ENCODE measurements around the gene EFEMP2. TPM values are rescaled to one million over a fixed set of nuclear protein-coding genes. Genes with fewer than 3 reads are reported as not detected.
A peak's percentile ranks its signal among the peaks of the same experiment; 100 is the strongest.

Gene EFEMP2
- total RNA-seq, 1 donor from 2014 or later = 38.0 TPM

- Mint-ChIP-seq H3K27me3 (ENCODE audit: low read depth) (no peaks in the 10 kb centered on the region), H3K36me3 (ENCODE audit: low read depth) (peaks cover 8% of the 10 kb centered on the region), H3K4me3 (peak overlapping the region; percentile 95), H3K4me1 (peaks cover 42% of the 10 kb centered on the region), H3K27ac (ENCODE audit: unreplicated experiment) (no peak overlapping the region), H3K9me3 (no peaks in the 10 kb centered on the region)
- TF ChIP-seq, protein P1, sequence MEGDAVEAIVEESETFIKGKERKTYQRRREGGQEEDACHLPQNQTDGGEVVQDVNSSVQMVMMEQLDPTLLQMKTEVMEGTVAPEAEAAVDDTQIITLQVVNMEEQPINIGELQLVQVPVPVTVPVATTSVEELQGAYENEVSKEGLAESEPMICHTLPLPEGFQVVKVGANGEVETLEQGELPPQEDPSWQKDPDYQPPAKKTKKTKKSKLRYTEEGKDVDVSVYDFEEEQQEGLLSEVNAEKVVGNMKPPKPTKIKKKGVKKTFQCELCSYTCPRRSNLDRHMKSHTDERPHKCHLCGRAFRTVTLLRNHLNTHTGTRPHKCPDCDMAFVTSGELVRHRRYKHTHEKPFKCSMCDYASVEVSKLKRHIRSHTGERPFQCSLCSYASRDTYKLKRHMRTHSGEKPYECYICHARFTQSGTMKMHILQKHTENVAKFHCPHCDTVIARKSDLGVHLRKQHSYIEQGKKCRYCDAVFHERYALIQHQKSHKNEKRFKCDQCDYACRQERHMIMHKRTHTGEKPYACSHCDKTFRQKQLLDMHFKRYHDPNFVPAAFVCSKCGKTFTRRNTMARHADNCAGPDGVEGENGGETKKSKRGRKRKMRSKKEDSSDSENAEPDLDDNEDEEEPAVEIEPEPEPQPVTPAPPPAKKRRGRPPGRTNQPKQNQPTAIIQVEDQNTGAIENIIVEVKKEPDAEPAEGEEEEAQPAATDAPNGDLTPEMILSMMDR (conservative IDR thresholded peaks at IDR 0.05) = no peak
- DNase-seq (ENCODE audit: low read depth, low spot score) = no peak
Observed at GRCh38 chr11:65862941-65863888, 9.4 kb downstream of the EFEMP2 start.

- no peaks in the 10 kb centered on the region for H3K27me3 Mint-ChIP-seq (ENCODE audit: low read depth)
- H3K9me3 Mint-ChIP-seq = no peaks in the 10 kb centered on the region
- no peak overlapping the region for H3K27ac Mint-ChIP-seq (ENCODE audit: unreplicated experiment)
- H3K4me1 Mint-ChIP-seq = peaks cover 33% of the 10 kb centered on the region
- DNase-seq (ENCODE audit: low read depth, low spot score) = no peak
- TF ChIP-seq, protein P1 (conservative IDR thresholded peaks at IDR 0.05) = no peak
- H3K36me3 Mint-ChIP-seq (ENCODE audit: low read depth) = peaks cover 6% of the 10 kb centered on the region
- H3K4me3 Mint-ChIP-seq = peak overlapping the region; percentile 95
Observed at GRCh38 chr11:65862191-65862735, 10.3 kb downstream of the EFEMP2 start.

DNA sequence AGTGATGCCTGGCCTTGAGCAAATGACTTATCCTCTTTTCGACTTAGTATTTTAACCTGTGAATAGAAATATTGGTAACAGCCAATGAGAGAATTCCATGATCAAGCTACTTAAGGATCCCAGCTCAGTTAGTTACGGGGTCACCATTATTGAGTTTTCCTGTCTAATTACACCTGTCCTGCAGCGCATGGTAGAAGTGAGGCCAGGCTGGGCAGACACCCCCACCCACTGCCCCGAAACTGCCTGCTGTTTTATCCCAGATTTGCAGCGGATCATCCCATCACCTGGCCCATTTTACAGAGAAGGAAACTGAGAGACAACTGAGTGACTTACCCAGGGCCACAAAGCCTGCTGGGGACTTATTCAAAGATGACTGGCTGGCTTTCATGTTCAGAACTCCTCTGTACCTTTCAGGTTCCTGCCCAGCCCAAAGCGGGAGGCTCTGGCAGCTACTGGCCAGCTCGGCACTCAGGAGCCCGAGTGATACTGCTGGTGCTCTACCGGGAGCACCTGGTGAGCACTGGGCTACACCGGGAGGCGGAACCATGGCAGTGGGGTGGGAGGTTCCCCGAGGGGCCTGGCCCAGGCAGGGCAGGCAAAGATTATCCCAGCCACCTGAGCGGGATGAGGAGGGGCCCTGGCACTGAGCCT, 10.9 kb downstream of the EFEMP2 start:
- H3K27ac Mint-ChIP-seq (ENCODE audit: unreplicated experiment) = no peak overlapping the region
- no peak for DNase-seq (ENCODE audit: low read depth, low spot score)
- H3K9me3 Mint-ChIP-seq = no peaks in the 10 kb centered on the region

DNA sequence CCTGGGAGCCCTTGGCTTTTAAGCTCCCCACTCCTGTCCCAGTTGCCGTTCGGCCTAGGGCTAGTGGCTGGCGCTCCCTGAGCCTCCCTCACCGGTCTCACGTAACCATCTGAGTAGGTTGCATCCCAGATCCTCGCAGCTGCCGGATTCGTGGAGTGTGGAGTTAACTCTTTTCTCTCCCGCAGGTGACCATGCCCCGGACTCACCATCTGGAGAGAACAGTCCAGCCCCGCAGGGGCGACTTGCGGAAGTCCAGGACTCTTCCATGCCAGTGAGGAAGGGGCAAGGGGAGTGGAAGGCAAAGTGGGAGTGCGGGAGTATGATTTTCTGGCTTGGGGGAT, 11.5 kb downstream of the EFEMP2 start:
- H3K27me3 Mint-ChIP-seq (ENCODE audit: low read depth) = peaks cover 8% of the 10 kb centered on the region
- DNase-seq (ENCODE audit: low read depth, low spot score) = no peak
- H3K4me1 Mint-ChIP-seq = peaks cover 39% of the 10 kb centered on the region
- TF ChIP-seq, protein P1 (conservative IDR thresholded peaks at IDR 0.05) = no peak
- H3K4me3 Mint-ChIP-seq = peak overlapping the region; percentile 95
- H3K36me3 Mint-ChIP-seq (ENCODE audit: low read depth) = peaks cover 12% of the 10 kb centered on the region
- H3K9me3 Mint-ChIP-seq = no peaks in the 10 kb centered on the region
- peak overlapping the region; percentile 27 for H3K27ac Mint-ChIP-seq (ENCODE audit: unreplicated experiment)

More for the DNA sequence above, 10.9 kb downstream of the EFEMP2 start:
- Mint-ChIP-seq H3K4me3 (peak overlapping the region; percentile 95), H3K27me3 (ENCODE audit: low read depth) (peaks cover 3% of the 10 kb centered on the region), H3K4me1 (peaks cover 34% of the 10 kb centered on the region), H3K36me3 (ENCODE audit: low read depth) (peaks cover 7% of the 10 kb centered on the region)
- TF ChIP-seq, protein P1 (conservative IDR thresholded peaks at IDR 0.05) = no peak

DNA sequence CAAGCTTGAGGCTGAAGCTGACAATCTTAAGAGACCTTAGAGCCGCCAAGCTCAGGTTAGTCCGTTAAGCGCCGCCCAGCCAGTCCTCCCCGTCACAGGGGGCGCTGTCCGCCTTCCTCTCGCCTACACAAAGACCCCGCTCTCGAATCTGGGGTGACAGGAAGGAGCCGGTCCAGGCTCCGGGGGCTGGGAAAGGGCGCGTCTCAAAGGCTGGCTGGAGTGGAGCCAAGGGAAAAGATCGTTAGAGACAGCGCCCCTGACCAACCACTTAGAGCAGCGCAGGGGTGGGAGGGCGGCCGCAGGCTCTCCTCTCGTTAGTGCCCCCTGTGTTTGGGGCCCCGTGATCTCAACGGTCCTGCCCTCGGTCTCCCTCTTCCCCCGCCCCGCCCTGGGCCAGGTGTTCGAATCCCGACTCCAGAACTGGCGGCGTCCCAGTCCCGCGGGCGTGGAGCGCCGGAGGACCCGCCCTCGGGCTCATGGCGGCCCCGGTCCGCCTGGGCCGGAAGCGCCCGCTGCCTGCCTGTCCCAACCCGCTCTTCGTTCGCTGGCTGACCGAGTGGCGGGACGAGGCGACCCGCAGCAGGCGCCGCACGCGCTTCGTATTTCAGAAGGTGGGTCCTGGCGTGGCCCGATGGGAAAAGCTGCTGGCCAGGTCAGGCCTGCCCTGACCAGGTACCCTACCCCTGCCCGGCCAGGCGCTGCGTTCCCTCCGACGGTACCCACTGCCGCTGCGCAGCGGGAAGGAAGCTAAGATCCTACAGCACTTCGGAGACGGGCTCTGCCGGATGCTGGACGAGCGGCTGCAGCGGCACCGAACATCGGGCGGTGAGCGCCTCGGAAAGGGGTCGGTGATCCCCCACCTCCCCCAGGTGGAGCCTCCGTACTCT, 12.1 kb downstream of the EFEMP2 start, which contains the start of gene MUS81:
TSS of gene MUS81 (plus strand) at position 156 of the 887 bp plus-strand sequence. CDS start at position 477, 321 bp downstream.
- Mint-ChIP-seq H3K36me3 (ENCODE audit: low read depth) (peaks cover 19% of the 10 kb centered on the region), H3K4me1 (peaks cover 45% of the 10 kb centered on the region), H3K4me3 (peak within 1 kb of the TSS; percentile 95), H3K9me3 (no peaks in the 10 kb centered on the region), H3K27ac (ENCODE audit: unreplicated experiment) (peak within 1 kb of the TSS; percentile 99), H3K27me3 (ENCODE audit: low read depth) (peaks cover 12% of the 10 kb centered on the region)
- peak; percentile 98 for DNase-seq (ENCODE audit: low read depth, low spot score)
- TF ChIP-seq, protein P1 (conservative IDR thresholded peaks at IDR 0.05) = peak; percentile 96
